IPS-15b (cell line): ENCODE measurements around the gene ANAPC2.

Source experiments
- H3K27me3 ChIP-seq: one replicate; pipeline ENCODE4 v1.6.1; 2013; ENCODE audit warnings: low read length; ENCODE audit not compliant: control insufficient read depth, insufficient read depth
- H3K36me3 ChIP-seq: one replicate; pipeline ENCODE4 v1.6.1; 2013; ENCODE audit warnings: low read length; ENCODE audit not compliant: control insufficient read depth, insufficient read depth
- H3K4me1 ChIP-seq: one replicate; pipeline ENCODE4 v1.6.1; 2013; ENCODE audit warnings: mild to moderate bottlenecking, low read length; ENCODE audit not compliant: control insufficient read depth, insufficient read depth
- H3K4me3 ChIP-seq: one replicate; pipeline ENCODE4 v1.5.1; 2013; ENCODE audit warnings: low read depth, low read length
- H3K9ac ChIP-seq: one replicate; pipeline ENCODE4 v1.6.1; 2013; ENCODE audit warnings: low read depth, mild to moderate bottlenecking, low read length
- H3K9me3 ChIP-seq: one replicate; pipeline ENCODE4 v1.6.1; 2013; ENCODE audit warnings: mild to moderate bottlenecking, low read length; ENCODE audit not compliant: control insufficient read depth, insufficient read depth

ANAPC2 gene

DNA sequence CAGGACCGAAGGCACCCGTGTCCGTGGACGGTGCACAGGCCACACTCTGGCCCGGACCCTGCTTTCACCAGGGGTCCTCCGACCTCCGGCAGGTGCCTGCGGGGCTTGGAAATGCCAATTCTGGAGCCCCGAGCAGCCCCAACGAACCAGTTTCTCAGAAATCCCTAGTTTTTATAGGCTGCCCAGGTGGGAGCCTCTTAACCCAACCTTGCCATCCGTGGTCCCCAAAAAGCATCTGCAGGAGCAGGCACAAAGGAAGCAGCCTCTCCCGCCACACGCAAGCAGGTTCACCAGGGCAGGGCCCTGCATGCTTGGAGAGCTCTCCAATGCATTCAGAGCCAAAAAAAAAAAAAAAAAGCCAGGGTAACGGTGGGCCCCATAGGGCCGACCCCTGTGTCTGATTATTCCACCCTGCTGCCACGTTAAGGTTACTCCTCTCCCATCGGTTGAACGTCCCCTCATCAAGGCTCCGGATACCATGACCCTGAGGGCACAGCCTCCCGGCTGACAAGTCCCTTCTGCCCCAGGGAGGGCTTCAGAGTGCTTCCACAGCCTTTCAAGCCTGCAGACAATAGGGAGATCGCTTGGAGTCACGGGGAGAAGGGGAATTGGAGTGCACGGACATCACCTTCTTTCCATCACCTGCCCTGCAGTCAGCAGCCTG is 13.0 kb upstream of the ANAPC2 start:
- Histone ChIP-seq H3K36me3 (no peaks in the 10 kb centered on the region), H3K9ac (peak overlapping the region; percentile 85), H3K4me1 (peaks cover 3% of the 10 kb centered on the region), H3K27me3 (no peaks in the 10 kb centered on the region), H3K9me3 (no peaks in the 10 kb centered on the region), H3K4me3 (peak overlapping the region; percentile 79)

DNA sequence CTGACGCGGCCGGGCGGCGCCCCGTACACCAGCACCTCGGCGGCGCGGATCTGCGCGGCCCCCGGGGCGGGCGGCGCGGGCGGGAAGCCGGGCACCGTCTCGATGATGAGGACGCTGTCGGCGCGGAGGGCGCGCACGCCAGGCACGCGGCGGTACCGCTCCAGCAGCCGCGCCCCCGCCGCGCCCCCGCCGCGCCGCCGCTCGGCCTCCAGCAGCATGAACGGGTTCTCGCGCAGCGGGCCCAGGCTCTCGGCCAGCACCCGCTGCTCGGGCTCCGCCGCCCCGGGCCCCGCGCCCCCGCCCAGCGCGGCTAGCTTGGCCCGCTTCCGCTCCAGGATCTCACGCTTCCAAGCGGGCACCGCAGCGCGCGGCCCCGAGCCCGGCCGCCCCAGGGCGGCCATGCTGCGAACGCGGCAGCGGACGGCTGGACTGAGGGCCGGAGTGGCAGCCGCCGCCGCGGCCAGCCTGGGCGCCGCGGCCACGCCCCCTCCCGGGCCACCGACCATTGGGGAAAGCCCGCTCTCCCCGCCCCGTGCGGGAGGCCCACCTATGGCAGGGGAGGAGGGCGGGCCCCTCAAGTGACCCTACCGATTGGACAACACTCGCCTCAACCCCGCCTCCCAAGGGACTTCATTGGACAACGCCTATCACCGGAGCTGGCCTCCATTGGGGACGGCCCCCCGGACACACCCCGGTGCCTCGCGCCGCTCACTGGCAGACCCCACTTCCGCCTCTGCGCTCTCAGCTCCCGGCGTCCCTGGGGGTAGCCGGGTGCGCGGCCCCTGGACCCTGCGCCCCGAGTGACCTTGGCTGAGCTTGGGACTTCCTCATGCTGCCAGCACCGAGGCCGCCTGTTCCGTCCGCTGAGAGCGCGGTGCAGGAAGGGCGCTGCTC is 12.2 kb upstream of the ANAPC2 start, which contains the start of gene TPRN:
TSS of gene TPRN (minus strand) at position 431 of the 894 bp plus-strand sequence. CDS start at position 401, 30 bp downstream.
- H3K36me3 ChIP-seq, result no peaks in the 10 kb centered on the region
- H3K4me3 ChIP-seq, result peak within 1 kb of the TSS; percentile 79
- H3K9me3 ChIP-seq, result no peaks in the 10 kb centered on the region
- no peaks in the 10 kb centered on the region for H3K27me3 ChIP-seq
- H3K4me1 ChIP-seq, result peaks cover 3% of the 10 kb centered on the region
- peak within 1 kb of the TSS; percentile 85 for H3K9ac ChIP-seq

DNA sequence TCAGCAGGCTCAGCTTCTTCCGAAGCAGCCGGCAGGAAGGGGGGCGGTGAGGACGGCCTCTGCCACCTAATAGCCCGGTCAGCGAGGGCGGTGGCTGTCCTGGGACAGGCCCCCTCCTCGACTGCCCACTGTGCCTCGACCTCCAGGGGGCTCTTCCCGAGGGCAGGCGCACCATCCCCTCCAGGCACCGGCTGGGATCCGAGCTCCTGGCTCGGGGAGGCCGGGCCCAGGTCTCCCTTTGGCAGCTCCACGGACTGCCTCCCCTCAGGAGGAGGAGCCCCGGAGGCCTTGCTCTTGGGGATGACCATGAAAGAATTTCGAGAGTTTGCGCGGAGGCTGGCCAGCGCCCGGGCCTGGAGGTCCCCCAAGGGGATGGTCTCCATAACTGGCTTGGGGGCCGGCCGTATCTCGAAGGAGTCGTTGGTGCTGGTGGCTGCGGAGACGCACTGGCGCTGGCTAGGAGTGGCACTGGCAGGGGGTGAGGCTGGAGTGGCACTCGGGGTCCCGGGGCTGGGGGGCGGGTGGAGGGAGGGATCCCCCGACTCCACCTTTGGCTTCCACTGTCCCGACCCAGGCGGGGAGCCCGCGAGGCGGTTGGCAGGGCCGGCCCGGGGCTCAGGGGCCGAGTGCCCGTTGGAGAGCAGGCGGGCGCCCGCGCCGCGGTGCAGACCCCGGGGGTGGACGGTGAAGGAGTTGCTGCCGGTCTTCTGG is 11.2 kb upstream of the ANAPC2 start:
- H3K4me1 ChIP-seq, result peaks cover 5% of the 10 kb centered on the region
- no peaks in the 10 kb centered on the region for H3K9me3 ChIP-seq
- no peak overlapping the region for H3K9ac ChIP-seq
- H3K4me3 ChIP-seq, result peak overlapping the region; percentile 41
- H3K36me3 ChIP-seq, result no peaks in the 10 kb centered on the region
- H3K27me3 ChIP-seq, result no peaks in the 10 kb centered on the region

DNA sequence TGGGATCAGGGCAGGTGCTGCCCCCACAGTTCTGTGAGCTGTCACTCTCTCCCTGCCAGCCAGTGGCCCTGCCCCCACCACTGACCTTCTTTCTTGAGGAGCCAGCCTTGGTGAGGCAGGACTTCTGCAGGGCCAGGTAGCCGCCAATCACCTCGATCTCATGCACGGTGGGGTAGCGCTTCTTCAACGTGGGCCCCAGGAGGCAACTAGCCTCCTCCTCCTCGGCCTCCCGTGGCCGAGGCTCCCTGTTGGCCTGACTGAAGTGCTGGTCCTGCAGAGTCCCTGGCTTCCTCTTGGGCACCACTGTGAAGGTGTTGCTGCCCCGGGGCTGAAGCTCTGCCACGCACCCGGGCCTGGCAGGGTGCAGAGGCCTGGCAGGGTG is 10.5 kb upstream of the ANAPC2 start:
- H3K4me1 ChIP-seq, result peaks cover 2% of the 10 kb centered on the region
- H3K4me3 ChIP-seq, result no peak overlapping the region
- H3K36me3 ChIP-seq, result no peaks in the 10 kb centered on the region
- H3K27me3 ChIP-seq, result no peaks in the 10 kb centered on the region
- H3K9ac ChIP-seq, result no peak overlapping the region
- no peaks in the 10 kb centered on the region for H3K9me3 ChIP-seq

DNA sequence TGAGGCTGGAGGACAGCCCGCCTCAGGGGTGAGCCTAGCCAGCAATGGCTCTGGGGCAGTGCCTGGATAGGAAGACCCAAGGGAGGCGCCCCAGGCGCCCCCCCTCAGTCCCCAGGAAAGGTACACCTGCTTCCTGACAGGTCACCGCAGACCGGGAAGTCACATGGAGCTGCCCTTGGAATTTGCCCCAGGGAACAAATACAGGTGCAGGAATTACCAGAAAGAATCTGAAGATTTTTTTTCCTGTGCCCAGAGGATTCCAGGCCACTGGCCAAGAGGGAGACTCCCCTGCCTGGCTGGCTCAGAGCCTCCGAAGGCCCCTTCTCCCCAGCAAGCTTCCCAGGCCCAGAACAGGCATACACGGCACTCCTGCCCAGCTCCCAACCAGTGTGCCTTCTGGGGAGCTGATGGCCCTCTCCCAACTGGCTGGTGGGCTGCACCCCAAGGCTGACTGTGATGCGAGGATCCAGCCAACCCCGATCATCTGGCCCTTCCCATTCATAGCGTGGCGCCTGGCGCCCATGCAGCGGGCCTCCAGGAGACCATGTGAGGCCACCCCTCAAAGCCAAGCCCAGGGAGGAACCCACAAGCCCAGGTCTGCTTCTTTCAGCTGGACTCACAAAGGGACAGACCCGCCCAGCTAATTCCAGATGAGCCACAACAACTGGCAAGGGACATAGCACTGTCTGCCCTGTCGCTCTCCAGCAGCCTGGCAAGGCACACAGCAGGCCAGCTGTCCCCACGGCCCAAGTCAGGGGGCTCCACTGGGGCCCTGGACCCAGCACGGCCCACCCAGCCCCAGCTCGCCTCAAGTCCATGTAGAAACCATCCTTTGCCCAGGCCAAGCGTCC is 9.9 kb upstream of the ANAPC2 start:
- Histone ChIP-seq H3K36me3 (no peaks in the 10 kb centered on the region), H3K4me3 (no peak overlapping the region), H3K27me3 (no peaks in the 10 kb centered on the region), H3K9ac (no peak overlapping the region), H3K4me1 (peaks cover 2% of the 10 kb centered on the region), H3K9me3 (no peaks in the 10 kb centered on the region)

DNA sequence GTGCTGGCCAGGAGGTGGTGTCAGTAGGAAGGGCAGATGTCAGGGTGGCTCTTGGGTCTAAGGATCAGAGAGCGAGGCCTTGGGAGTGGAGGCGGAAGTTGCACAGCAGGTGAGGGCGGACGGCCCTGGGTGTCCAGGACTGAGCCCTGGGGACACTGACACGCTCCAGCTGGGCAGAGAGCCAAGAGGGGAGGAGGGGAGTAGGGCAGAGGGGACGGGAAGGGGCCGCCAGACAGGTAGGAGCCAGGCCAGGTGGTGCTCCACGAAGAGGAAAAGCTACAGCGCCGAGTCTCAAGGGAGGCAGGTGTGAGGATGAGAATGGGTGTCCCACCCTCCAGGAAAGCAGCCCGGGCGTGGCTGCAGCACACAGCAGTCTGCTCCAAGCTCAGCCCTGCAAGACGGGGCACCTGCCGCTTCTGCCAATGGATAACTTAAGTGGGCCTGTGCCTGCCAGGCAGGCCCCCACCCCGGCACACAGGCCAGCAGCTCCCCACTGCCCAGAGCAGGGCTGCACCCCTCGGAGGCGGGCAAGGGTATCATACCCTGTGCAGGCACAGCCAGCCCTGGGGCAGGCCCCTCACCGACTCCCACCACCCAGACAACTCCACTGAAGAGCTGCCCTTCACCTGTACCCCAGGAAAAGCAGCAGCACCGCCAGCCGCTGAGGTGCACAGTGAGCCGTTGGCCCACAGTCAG is 7.3 kb upstream of the ANAPC2 start:
- Histone ChIP-seq H3K4me1 (peaks cover 2% of the 10 kb centered on the region), H3K27me3 (no peaks in the 10 kb centered on the region), H3K9ac (no peak overlapping the region), H3K36me3 (peaks cover 12% of the 10 kb centered on the region), H3K4me3 (no peak overlapping the region), H3K9me3 (no peaks in the 10 kb centered on the region)

DNA sequence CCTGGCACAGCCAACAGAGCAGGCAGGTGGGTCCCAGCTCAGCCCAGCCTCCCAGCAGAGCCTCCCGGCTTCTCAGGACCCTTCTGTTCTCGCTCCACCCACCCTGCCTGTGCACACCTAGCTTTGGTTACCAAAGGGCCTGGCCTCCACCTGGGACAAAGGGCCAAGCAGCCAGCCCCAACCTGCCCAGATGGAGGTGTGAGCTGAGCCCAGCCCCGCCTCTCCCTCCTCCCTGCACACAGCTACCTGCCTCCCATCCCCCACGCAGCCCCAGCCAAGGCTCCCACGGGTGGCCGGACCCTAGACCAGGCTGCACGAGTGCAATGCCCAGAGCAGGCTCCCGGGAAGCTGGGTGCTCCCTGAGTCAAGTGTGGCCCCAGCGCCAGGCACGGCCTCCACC is 6.5 kb upstream of the ANAPC2 start:
- Histone ChIP-seq H3K27me3 (no peaks in the 10 kb centered on the region), H3K4me3 (no peak overlapping the region), H3K36me3 (peaks cover 14% of the 10 kb centered on the region), H3K9ac (peak overlapping the region; percentile 37), H3K4me1 (peaks cover 2% of the 10 kb centered on the region), H3K9me3 (no peaks in the 10 kb centered on the region)

DNA sequence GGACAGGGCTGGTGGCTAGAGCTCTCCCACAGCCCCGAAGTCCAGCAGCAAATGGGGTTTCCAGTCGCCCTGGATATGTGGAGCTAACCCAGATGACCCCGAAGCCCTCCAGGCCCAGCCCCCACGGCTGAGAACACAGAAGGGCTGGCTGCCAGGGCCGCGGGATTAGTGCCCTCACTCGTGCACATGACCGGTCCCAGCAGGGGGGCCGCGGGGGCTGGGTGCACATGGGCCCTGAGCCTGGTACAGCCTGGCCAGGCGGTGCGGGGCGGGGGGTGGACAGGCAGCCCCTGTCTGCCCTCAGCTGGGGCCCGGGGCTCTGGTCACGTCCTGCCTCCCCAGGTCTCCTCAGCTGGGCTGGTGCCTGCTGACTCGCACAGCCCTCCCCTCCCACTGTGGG is 6.0 kb upstream of the ANAPC2 start:
- no peaks in the 10 kb centered on the region for H3K27me3 ChIP-seq
- H3K9me3 ChIP-seq, result no peaks in the 10 kb centered on the region
- H3K4me1 ChIP-seq, result peaks cover 4% of the 10 kb centered on the region
- H3K36me3 ChIP-seq, result peaks cover 14% of the 10 kb centered on the region
- H3K4me3 ChIP-seq, result no peak overlapping the region
- no peak overlapping the region for H3K9ac ChIP-seq

DNA sequence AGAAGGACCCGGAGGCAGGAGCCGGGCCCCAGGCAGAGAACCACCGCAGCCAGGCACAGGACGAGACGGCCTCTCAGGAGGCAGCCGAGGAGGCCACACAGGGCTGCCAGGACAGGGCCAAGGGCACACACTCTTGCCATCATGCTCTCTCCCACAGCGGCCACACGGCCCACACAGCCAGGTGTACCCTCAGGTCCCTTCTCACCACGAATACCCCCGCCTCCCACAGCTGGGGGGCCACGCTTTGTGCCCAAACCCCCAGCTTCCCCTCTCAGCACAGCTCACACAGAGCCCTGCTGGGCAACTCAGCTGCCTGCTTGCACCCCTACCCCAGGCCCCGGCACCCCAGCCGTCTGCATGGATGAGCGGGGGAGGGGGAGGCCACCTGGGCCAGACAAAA is 5.4 kb upstream of the ANAPC2 start:
- H3K4me3 ChIP-seq, result no peak overlapping the region
- peaks cover 4% of the 10 kb centered on the region for H3K4me1 ChIP-seq
- H3K9ac ChIP-seq, result no peak overlapping the region
- no peaks in the 10 kb centered on the region for H3K9me3 ChIP-seq
- H3K27me3 ChIP-seq, result no peaks in the 10 kb centered on the region
- peaks cover 14% of the 10 kb centered on the region for H3K36me3 ChIP-seq

DNA sequence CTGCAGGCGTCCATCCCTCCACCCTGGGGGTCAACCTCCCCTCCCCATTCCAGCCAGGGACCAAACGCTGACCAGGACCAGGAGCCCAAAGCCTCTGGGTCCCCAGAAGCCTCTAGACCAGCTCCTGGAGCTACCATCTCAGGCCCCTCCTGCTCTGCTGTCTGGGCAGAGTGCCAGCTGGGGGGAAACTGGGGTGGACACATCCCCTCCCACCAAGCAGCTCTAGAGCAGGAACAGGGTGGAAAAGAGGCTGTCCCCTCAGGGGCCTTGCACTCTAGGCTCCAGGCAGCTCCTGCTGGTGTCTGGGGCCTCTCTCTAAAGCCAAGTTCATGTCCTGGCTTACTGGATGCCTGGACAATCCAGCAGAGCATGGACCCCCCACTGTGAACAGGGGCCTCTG is 4.5 kb upstream of the ANAPC2 start:
- no peaks in the 10 kb centered on the region for H3K9me3 ChIP-seq
- H3K4me3 ChIP-seq, result no peak overlapping the region
- H3K9ac ChIP-seq, result no peak overlapping the region
- H3K36me3 ChIP-seq, result peaks cover 14% of the 10 kb centered on the region
- H3K27me3 ChIP-seq, result no peaks in the 10 kb centered on the region
- peaks cover 4% of the 10 kb centered on the region for H3K4me1 ChIP-seq

DNA sequence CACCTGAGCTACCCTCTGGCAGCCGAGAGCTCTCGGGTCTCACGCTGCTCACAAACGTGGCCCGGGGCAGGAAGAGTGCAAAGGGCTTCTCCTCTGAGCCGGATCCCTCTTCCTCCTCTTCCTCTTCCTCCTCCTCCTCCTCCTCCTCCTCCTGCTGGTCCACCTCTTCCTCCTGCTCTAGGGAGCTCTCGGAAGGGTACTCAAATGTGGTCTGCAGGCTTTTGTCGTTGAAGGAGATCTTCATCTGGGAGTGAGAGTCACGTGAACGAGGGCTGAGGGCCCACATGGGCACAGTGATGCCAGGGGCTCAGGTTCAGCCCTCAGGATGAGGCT is 4.1 kb upstream of the ANAPC2 start:
- Histone ChIP-seq H3K36me3 (peaks cover 14% of the 10 kb centered on the region), H3K9me3 (no peaks in the 10 kb centered on the region), H3K4me3 (no peak overlapping the region), H3K9ac (no peak overlapping the region), H3K4me1 (peaks cover 7% of the 10 kb centered on the region), H3K27me3 (no peaks in the 10 kb centered on the region)
